ENCODE data around the gene EFNA5. TPM values are rescaled to one million over a fixed set of nuclear protein-coding genes. Genes with fewer than 3 reads are reported as not detected.

The EFNA5 gene
- total RNA-seq, 3 donors from 2014 or later (not counting 1 experiment from before 2014, with no cell fraction given), result 2.2 to 8.1 (median 4.3) TPM

DNA sequence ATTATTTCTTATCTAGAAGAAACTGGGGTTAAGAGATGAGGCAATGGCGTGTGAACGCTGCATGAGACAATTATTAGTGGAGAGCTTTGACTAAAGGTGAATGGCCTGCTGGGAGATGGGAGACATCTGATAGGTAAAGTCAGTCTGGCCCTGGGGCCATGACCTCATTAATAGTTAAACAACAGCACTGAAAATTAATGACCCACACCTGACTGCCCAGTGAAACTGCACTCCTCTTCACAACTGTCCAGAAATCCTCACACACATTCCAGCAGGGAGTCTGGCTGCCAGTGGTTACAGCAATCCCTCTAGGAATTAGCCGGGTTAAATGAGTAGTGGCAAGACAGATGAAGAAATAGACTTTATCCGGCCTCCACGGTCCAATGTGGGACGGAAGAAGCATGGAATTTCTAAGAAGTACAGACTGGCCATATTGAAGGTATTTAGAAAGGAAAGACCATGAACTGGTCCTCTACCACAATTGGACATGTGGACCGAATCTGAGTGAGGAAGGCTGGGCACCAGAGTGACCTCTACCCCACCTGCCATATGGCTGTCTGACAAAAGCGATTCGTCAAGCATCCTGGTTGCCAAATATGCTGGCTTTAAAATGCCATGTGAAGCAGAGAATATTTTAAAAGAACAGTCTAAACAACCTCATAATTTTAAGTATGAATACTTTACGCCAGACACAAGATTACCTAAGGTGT lies 138.4 kb downstream of the EFNA5 start:
- Mint-ChIP-seq H3K4me3 (no peak overlapping the region), H3K27me3 (ENCODE audit: low read depth in 2 of 2) (peaks cover 0 to 2% of the 10 kb centered on the region in 2 donors), H3K4me1 (peaks cover 22 to 23% of the 10 kb centered on the region in 2 donors), H3K36me3 (no peaks in the 10 kb centered on the region), H3K27ac (no peak overlapping the region), H3K9me3 (peaks cover 0 to 2% of the 10 kb centered on the region in 2 donors)
- Histone ChIP-seq H3K27ac (ENCODE audit: low read length) (no peak overlapping the region), H3K4me3 (ENCODE audit: low read length) (no peak overlapping the region), H3K9me3 (ENCODE audit: control insufficient read depth, insufficient read depth, low read length) (no peaks in the 10 kb centered on the region), H3K4me1 (ENCODE audit: control insufficient read depth, insufficient read depth, low read length) (no peaks in the 10 kb centered on the region), H3K36me3 (ENCODE audit: control insufficient read depth, insufficient read depth, low read length) (no peaks in the 10 kb centered on the region), H3K27me3 (ENCODE audit: control insufficient read depth, insufficient read depth, low read length) (no peaks in the 10 kb centered on the region)
- no peak for ATAC-seq
- WGBS (ENCODE audit: insufficient coverage), result 99% methylated on average over 10 of the region's 10 CpGs
- no peak for DNase-seq
- TF ChIP-seq, protein P1, sequence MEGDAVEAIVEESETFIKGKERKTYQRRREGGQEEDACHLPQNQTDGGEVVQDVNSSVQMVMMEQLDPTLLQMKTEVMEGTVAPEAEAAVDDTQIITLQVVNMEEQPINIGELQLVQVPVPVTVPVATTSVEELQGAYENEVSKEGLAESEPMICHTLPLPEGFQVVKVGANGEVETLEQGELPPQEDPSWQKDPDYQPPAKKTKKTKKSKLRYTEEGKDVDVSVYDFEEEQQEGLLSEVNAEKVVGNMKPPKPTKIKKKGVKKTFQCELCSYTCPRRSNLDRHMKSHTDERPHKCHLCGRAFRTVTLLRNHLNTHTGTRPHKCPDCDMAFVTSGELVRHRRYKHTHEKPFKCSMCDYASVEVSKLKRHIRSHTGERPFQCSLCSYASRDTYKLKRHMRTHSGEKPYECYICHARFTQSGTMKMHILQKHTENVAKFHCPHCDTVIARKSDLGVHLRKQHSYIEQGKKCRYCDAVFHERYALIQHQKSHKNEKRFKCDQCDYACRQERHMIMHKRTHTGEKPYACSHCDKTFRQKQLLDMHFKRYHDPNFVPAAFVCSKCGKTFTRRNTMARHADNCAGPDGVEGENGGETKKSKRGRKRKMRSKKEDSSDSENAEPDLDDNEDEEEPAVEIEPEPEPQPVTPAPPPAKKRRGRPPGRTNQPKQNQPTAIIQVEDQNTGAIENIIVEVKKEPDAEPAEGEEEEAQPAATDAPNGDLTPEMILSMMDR (IDR thresholded peaks at IDR 0.05), result no peak
- intact Hi-C loops (cut with micrococcal nuclease), result no loop called here

DNA sequence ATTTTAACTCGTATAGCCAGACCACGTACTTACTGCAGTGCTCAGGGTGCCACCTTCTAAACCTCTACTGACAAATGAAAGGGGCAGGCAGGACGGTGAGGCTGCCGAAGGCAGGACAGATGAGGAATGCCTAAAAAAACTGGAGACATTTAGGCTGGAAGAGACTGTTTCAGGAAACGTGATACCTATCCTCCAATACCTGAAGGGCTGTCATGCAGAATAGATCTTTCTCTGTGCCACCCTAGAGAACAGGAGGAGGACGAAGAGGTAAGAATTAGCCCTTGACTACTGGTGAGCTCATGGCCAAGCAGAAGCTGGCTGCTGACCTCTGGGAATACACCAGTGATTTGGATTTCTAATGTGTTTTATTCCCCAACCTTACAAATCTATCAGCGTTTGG lies 139.4 kb downstream of the EFNA5 start:
- Histone ChIP-seq H3K27ac (ENCODE audit: low read length) (no peak overlapping the region), H3K36me3 (ENCODE audit: control insufficient read depth, insufficient read depth, low read length) (no peaks in the 10 kb centered on the region), H3K4me1 (ENCODE audit: control insufficient read depth, insufficient read depth, low read length) (no peaks in the 10 kb centered on the region), H3K27me3 (ENCODE audit: control insufficient read depth, insufficient read depth, low read length) (no peaks in the 10 kb centered on the region), H3K9me3 (ENCODE audit: control insufficient read depth, insufficient read depth, low read length) (no peaks in the 10 kb centered on the region), H3K4me3 (ENCODE audit: low read length) (no peak overlapping the region)
- intact Hi-C loops (cut with micrococcal nuclease), result no loop called here
- ATAC-seq, result no peak
- TF ChIP-seq, protein P1 (IDR thresholded peaks at IDR 0.05), result no peak
- Mint-ChIP-seq H3K36me3 (no peaks in the 10 kb centered on the region), H3K27ac (no peak overlapping the region), H3K4me1 (peaks cover 22 to 23% of the 10 kb centered on the region in 2 donors), H3K27me3 (ENCODE audit: low read depth in 2 of 2) (peaks cover 0 to 2% of the 10 kb centered on the region in 2 donors), H3K9me3 (peaks cover 0 to 2% of the 10 kb centered on the region in 2 donors), H3K4me3 (no peak overlapping the region)
- 91% methylated on average over 7 of the region's 7 CpGs for WGBS (ENCODE audit: insufficient coverage)
- no peak for DNase-seq

DNA sequence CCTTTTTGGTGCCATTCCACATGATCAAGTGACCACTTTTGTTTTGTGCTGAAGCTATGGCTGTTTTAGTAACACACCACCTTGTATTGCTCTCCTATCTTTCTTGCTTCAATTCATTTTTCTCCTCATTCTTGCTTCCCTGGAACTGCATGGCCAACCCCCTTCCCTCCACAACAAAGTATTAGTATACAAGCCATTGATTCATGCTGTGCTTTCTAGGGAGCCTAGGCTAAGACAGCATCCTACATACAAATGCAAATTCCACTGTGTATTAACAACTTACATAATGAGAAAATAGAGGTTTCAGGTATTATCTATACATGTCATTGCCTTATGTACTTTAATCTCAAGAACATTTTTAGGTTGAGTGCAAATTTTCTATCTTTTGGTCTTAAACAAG lies 141.1 kb downstream of the EFNA5 start:
- DNase-seq (no peak), ATAC-seq (no peak)
- H3K9me3 Mint-ChIP-seq, result peaks cover 0 to 2% of the 10 kb centered on the region in 2 donors
- peaks cover 0 to 2% of the 10 kb centered on the region in 2 donors for H3K27me3 Mint-ChIP-seq (ENCODE audit: low read depth in 2 of 2)
- TF ChIP-seq, protein P1 (IDR thresholded peaks at IDR 0.05), result no peak
- no peak overlapping the region for H3K4me3 Mint-ChIP-seq
- H3K27ac ChIP-seq (ENCODE audit: low read length), result no peak overlapping the region
- no peaks in the 10 kb centered on the region for H3K9me3 ChIP-seq (ENCODE audit: control insufficient read depth, insufficient read depth, low read length)
- no peak overlapping the region for H3K4me3 ChIP-seq (ENCODE audit: low read length)
- H3K27ac Mint-ChIP-seq, result no peak overlapping the region
- H3K36me3 ChIP-seq (ENCODE audit: control insufficient read depth, insufficient read depth, low read length), result no peaks in the 10 kb centered on the region
- no peaks in the 10 kb centered on the region for H3K36me3 Mint-ChIP-seq
- intact Hi-C loops (cut with micrococcal nuclease), result no loop called here
- peaks cover 12 to 16% of the 10 kb centered on the region in 2 donors for H3K4me1 Mint-ChIP-seq
- H3K4me1 ChIP-seq (ENCODE audit: control insufficient read depth, insufficient read depth, low read length), result no peaks in the 10 kb centered on the region
- H3K27me3 ChIP-seq (ENCODE audit: control insufficient read depth, insufficient read depth, low read length), result no peaks in the 10 kb centered on the region

Measured in natural killer cell (primary cell).